ENCODE measurements around the gene FGR. TPM values are rescaled to one million over a fixed set of nuclear protein-coding genes. Genes with fewer than 3 reads are reported as not detected.
"Not testable (repeated sequence)": the region's sequence is repeated elsewhere in the genome, so short reads cannot be mapped to it uniquely, and the experiment has no call there.

FGR gene
- total RNA-seq, 1 donor from 2014 or later: 0.96 TPM

DNA sequence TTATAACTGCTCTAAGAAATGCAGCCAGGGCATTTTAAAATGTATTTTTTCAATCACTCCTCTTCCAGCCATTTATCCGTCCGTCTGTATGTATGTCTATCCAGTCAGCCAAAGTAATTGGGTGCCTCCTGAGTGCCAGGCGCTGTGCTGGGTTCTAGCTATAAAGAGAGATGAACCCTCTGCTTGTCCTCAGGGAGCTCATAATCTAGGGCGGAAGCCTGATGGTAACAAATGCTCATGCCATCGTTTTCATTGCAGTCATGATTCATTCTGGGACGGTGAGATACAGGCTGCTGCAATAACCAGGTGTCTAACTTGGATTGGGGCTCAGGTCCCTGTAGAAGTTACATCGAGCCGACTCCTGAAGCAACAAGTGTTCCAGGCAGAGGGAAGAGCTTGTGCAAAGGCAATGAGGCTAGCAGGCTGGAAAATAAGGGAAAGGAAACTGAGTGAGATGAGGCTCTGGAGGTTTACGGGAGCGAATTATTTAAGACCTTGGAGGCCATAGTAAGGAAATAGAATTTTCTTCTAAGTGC is 25.4 kb upstream of the FGR start:
- no peak for DNase-seq (ENCODE audit: low spot score)

DNA sequence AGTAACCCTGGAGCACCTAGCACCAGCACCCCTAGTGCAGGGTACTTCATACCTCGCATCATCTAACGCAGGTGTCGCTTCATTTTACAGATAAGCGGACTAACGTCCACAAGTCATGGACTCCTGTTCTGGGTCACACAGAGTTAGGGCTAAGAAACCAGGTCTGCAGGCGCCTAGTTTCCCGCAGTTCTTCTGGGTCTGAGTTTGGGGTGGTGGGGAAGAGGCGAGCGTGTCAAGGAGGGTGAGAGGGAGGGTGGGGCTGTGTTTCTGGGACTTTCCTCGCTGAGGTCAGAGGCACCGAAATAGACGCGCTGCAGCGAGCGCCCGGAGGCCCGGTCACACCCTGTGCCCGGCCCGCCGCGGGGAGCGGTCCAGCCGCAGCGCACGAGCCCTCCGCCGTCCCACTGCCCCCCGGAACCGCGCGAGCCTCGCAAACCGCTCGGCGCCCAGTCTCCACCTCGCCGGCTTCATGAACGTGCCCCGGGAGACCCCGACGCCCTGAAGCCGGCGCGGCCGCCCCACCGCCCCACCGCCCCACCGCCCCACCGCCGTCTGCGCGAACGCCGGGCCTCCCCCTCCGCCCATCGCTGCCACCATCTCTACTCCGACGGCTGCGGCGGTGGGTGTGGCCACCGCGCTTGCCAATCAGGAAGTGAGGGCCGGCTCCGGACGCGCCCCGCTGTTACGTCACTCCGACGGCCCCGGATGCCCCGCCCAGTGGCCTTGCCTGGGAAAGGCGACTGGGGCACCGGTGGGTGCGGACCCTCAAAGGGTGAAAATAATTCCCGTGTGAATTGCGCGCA is 24.7 kb upstream of the FGR start:
- DNase-seq (ENCODE audit: low spot score): peak; percentile 89

DNA sequence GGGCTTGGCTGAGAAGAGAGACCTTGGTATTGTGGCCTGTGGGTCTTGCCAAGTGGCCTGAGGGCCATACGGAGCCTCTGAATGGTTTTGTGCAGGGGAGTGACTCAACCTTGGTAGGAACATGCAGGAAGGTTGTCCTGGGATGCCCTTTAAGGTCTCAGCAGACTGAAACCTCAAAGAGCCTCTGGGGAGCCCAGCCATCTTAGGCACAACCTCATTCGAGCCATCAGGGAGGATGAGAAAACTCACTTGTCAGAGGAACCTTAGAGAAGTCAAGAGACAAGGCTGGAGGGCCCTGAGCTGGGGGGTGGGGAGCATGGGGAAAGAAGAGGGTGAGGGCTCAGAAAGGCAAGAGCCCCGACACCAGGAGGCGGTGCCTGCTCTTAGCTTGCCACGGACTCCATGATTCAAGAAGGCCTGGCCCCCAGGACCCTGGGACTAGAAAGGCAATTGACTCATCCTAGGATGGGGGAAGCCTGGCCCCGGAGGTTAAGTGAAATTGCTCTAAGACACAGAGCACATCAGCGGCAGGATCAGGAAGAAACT is 24.0 kb upstream of the FGR start:
- DNase-seq (ENCODE audit: low spot score): no peak

DNA sequence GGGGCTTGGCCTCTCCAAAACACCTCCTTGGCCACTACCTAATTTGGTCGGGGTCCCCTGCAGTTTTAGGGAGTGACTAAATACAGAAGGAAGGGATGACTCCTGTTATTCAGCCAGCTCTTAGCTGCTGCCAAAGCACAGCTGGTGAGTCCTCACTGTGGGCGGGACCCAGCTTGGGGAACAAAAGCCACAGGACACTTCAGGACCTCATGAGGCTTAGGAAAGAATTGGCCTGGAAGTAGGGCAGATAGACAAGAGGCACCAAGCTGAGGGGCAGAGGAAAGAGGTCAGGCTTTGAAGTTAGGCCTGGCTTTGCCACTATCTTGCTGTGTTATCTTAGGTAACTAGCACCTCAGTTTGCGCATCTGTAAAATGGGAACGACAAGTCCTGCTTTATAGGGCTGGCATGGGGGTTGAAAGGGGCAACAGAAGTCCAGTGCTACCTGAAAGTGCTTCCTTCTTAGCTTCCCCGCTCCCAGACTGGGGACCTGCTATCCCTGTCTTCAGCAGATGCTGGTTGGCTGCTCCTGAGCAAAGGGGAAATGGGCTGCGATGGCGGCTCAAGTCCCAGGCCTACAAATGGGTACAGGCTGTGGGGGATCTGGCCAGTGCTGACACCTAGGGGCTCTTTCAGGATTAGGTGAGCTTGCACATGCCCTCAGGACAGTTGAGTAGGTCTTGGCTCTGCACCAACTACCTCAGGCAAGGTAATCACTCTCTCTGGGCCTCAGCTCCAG is 21.3 kb upstream of the FGR start:
- DNase-seq (ENCODE audit: low spot score): no peak

DNA sequence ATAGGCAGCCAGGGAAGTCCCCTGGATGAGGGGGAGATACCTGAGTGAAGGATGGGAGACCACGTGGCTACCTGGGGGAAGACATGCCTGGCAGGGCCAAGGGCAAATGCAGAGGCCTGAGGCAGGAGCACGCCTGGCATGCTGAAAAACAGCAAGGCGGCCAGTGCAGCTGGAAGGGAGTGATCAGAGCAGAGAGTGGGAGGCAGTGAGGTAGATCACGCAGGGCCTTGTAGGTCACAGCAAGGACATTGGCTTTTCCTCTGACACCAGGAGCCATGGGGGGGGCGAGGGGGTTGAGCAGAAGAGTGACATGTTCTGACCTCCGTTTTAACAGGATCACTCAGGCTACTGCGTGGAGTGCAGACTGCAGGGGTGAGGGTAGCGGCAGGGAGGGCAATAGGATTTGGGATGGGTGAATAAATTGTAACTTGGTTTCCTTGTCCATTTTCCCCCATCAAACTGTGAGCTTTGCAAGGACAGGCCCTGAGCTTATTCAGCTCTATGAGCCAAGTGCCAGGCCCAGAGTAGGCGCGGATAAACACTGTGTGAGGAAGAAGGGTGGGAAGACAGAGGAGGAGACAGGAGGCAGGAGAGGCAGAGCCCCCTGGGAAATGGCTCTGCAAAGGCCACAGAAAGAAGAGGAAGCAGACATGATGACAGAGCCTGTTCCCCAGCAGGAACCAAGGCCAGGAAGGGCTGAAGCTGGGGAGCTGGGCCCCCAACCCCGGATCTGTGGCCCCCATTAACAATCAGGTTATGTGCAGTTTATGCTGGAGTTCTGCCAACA is 20.4 kb upstream of the FGR start:
- DNase-seq (ENCODE audit: low spot score): no peak

DNA sequence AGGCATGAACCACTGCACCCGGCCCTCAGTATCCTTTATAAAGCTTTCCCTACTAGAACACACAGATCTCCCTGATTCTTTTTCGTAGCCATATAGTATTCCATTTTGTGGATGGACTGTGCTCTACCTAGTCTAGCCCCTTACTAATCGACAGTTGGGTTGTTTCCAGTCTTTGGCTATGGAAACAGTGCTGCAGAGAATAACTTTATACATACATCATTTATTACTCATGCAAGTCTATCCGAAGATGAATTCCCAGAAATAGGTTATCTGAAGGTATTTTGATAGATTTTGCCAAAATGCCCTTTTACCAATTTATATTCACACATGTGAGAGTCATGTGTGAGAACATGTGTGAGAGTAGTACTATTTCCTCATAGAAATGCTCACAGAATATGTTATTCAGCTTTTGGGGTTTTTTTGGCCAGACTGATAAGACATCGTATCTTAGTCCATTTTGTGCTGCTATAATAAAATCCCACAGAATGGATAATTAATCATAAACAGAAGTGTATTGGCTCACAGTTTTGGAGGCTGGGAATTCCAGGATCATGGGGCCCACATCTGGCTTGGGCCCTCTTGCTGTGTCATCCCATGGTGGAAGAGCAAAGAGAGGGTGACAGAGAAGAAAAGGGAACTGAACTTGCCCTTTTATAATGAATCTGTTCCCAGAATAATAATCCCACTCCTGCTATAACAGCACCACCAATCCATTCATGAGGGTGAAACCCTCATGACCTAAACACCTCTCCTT is 17.3 kb upstream of the FGR start:
- no peak for DNase-seq (ENCODE audit: low spot score)

DNA sequence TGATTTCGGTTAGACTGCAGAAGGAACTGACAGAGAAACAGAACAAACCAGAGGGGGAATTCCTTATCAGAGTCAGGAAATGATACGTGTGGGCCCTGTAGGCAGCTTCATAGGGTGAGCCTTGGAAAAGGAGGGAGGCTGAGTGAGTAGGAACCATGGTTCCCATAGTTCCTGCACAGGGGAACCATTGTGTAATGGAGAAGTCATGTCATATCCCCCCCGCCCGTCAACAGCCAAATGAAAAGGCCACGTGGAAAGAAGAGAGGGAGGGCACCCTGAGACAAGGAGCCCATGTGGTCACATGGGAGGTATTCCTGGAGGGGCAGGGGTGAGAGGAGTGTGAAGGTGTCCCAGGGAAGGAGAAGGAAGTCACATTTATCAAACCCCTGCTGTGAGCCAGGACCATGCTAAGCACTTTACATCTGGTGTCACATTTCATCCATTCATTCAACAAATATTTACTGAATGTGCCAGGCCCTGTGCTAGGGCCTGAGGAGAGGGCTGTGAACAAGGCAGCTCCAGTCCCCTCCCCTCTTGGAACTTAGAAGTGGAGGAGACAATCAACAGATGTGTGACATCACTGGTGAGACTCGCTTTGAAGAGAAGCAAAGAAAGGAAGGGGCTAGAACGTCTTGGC is 15.7 kb upstream of the FGR start:
- DNase-seq (ENCODE audit: low spot score): peak; percentile 56

DNA sequence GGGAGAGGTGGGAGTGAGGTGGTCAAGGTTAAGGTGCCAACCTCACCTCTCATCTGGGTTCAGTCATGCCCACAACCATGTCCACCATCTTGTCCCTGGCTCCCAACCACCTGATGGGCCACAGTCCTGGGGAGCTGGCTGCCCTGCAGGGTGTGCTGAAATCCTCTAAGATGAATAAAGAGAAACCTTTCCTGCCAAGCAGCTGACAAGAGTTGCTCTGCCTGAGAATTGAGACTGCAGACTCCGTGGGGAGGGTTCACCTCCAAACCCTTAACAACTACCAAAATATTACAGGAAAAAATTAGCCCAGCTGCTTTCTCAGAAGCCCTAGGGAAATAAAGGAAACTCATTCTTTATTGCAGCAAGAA is 15.2 kb upstream of the FGR start:
- no peak for DNase-seq (ENCODE audit: low spot score)

DNA sequence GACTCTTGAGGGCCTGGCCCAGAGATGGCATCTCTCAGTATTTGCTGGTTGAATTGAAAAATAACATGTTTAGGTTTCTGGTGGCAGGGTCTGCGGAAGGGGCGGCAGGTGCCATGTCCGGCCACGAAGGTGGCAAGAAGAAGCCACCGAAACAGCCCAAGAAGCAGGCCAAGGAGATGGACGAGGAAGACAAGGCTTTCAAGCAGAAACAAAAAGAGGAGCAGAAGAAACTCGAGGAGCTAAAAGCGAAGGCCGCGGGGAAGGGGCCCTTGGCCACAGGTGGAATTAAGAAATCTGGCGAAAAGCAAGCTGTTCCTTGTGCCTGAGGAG is 14.3 kb upstream of the FGR start:
- DNase-seq (ENCODE audit: low spot score): no peak

DNA sequence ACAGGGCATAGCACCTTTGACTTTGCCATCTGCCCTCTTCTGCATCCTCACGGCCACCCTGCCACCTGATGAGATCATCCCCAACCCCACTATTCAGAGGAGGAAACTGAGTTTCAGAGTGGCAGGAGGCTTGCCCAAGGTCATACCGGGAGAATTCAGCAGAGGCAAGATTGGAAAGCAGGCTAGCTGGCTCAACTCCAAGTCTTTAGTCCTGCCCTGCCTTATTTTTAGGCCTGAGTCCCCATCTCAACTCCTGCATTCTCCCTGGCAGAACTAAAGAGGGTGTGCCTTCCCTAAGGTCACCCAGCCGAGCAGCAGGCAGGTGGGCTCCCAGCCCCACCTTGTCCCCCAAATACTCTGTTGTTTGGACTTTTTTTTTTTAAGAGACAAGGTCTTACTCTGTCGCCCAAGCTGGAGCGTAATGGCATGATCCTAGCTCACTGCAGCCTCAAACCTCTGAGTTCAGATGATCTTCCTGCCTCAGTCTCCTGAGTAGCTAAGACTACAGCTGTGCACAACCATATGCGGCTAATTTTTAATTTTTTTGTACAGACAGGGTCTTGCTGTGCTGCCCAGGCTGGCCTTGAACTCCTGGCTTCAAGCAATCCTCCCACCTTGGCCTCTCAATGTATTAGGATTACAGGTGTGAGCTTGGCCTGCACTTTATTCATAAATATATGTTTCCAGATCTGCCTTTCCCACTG is 13.8 kb upstream of the FGR start:
- DNase-seq (ENCODE audit: low spot score): no peak

DNA sequence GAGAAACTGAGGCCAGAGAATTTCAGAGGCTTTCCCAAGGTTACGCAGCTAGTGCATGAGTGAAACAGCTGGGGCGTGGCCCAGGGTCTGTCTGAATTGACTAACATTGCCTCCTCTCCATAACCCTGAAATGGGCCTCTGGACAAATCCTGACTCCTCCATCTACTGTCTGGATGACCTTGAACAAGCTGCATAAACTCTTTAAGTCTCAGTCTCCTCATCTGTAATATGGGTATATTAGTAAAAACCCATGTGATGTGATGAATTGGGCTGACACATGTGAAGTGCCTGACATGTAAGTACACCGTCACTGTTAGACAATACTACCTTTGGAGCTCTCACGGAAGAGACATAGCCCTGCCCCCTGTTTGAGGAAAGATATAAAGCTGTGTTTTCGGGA is 12.3 kb upstream of the FGR start:
- no peak for DNase-seq (ENCODE audit: low spot score)

DNA sequence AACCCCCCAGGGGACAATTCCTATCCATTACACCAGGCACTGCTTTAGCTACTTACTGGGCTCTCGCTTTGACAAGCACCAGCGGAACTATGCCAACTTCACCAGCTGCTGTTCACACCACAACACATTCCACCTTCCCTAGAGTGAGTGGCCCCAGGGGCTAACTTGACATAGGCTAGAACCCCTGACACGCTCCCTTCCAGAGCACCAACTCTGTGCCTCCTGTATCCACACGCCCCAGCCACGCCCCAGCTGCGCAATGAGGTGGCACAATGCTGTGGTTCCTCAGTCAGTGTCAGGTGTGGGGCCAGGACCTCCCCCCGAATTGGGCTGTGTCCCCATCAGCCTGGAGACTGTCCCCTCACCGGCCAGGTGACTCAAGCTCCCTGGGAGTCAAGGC is 11.7 kb upstream of the FGR start:
- no peak for DNase-seq (ENCODE audit: low spot score)

DNA sequence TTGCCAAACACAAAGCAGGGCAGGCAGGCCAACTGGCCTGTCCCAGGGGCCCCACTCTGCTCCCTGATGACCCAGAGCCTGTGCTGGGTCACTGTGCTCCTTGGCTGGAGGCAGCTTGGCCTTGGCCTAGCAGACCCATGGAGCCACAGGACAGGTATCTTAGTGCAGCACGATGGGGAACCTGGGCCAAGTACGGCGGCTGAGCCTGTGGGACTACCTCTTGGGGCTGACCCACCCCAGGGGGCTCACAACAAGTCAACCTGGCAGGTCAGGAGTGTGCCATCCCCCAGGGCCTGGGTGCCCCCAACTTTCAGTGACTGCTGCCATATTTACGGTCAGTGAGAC is 10.1 kb upstream of the FGR start:
- no peak for DNase-seq (ENCODE audit: low spot score)

DNA sequence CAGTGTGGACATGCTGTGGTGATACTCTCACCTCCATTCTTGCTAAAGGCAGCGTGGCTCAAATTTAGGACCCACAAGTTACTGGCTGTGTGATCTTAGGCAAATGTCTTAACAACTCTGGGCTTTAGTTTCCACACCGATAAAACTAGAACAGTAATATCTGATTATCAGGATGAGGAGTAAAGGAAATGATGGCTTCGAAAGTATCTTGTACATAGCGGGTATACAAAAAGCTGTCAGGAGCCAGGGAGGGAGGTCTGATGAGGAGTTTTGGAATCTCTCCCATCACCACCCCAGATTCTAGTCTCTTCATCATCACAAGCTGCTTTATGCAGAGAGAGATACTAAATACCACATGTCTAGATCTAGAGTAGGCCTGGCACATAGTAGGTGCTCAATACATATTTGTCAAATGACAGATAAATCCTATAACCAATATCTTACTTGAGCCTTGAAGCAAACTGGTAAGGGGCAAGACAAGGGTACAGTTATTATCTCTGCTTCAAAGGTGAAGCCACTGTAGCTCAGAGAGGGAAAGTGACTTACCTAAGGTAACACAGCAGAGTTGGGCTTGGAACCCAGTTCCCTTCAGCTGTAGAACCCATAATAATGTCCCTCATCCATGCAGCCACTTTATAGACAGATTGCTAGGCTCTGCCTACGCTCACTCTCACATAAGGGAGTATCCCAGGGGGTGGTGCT is 9.5 kb upstream of the FGR start:
- no peak for DNase-seq (ENCODE audit: low spot score)

DNA sequence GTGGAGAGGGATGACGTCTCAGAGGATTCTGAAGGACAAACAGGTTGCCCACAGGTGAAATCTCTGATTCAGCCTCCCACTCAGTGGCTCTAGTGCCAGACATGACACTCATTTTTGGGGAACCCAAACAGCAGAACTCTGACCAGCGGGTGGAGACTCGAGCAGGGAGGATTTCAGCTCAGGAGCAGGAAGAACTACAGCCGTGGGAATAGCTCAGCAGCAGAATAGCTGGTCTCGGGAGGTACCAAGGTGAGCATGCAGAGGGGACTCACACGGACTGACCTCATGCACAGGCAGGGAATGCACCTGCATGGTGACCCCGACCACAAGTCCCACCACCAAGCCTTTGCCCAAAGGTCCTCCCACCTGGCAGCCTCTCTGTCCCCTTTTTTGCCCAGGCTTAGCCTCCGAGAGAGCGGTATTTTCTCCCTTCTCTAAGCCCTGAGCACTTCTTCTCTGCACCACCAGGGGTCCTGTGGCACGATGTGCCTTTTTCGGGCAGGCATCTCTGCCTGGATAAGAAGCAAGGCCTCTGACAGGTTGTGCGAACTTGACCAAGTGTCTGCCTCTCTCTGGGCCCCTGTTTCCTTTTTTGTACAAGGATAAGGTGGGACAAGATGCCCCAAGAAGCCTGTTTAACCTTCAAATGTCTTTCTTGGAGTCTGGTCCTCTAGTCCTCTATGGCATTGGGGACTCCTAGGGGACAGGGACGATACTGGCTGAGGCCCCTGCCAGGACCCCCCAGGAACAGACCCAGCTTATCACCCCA is 8.8 kb upstream of the FGR start:
- peak; percentile 45 for DNase-seq (ENCODE audit: low spot score)

DNA sequence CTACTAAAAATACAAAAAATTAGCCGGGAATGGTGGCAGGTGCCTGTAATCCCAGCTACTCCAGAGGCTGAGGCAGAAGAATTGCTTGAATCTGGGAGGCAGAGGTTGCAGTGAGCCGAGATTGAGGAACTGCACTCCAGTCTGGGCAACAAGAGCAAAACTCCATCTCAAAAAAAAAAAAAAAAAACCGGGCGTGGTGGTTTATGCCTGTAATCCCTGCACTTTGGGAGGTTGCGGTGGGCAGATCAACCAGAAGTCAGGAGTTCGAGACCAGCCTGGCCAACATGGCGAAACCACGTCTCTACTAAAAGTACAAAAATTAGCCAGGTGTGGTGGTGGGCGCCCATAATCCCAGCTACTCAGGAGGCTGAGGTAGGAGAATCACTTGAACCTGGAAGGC is 5.5 kb upstream of the FGR start:
- not testable (repeated sequence) for DNase-seq (ENCODE audit: low spot score)

DNA sequence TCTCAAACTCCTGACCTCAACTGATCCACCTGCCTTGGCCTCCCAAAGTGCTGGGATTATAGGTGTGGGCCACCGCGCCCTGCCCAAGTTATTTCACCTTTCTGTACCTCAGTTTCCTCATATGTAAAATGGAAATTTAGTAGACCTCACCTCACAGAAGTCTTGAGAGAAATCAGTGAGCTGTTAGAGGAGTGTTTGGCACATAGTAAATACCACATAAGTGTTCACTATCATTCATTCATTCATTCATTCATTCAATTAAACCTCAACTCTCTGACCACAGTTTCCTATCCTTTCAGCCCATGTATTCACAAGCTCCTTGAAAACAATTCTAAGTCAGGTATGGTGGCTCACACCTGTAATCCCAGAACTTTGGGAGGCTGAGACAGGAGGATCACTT is 3.8 kb upstream of the FGR start:
- DNase-seq (ENCODE audit: low spot score): no peak

DNA sequence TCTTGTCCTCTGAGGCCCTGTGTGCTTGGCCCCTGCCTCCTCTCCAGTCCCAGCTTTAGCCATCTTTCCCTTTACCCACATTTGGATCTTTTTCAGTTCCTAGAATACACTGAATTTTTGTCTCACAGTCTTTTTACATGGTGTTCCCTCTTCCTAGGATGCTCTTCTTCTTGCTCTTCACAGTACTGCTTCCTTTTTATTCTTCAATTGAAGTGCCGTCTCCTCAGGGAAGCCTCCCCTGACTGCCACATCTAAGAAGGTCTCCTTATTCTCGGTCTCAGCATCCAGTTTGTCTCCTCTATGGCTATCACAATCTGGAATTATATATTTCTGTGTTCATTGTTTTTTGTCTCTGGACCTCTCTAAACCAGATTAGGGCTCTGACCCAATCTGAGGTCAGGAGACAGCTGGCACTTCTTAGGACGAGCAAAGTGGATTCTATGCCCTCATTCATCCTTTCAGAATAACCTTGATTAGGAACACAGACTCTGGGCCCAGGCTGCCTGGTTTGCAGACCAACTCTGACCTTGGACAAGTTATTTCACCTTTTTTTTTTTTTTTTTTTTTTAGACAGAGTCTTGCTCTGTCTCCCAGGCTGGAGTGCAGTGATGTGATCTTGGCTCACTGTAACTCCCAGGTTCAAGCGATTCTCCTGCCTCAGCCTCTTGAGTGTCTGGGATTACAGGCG is 3.2 kb upstream of the FGR start:
- no peak for DNase-seq (ENCODE audit: low spot score)

Data from umbilical cord (tissue), 2 donors.